Thymus (tissue), 11 donors: ENCODE results near the gene GALNT10. TPM values are rescaled to one million over a fixed set of nuclear protein-coding genes. Genes with fewer than 3 reads are reported as not detected.

ENCODE experiments used
- DNase-seq, 9 donors: peaks; one replicate each; pipeline ENCODE4 v3.0.0-alpha.2; 2013; ENCODE audit warnings: low spot score in 9 of 9, low read depth in 6 of 9, missing footprints in 1 of 9
- H3K27ac ChIP-seq, 2 donors: one replicate each; pipeline ENCODE4 v1.5.1; 2013; ENCODE audit warnings: control low read depth in 1 of 2, low read depth in 1 of 2, low read length in 1 of 2, mild to moderate bottlenecking in 1 of 2, moderate library complexity in 1 of 2
- H3K27me3 ChIP-seq, 2 donors: one replicate each; pipeline ENCODE4 v1.5.1; 2013; ENCODE audit warnings: low read length in 1 of 2; ENCODE audit not compliant: control insufficient read depth in 2 of 2, insufficient read depth in 1 of 2
- H3K36me3 ChIP-seq, 2 donors: one replicate each; pipeline ENCODE4 v1.5.1; 2013; ENCODE audit warnings: low read length in 1 of 2, mild to moderate bottlenecking in 1 of 2, moderate library complexity in 1 of 2; ENCODE audit not compliant: control insufficient read depth in 2 of 2, insufficient read depth in 2 of 2
- H3K4me1 ChIP-seq, 2 donors: one replicate each; pipeline ENCODE4 v1.5.1; 2013; ENCODE audit warnings: low read length in 2 of 2; ENCODE audit not compliant: control insufficient read depth in 2 of 2, insufficient read depth in 2 of 2
- H3K4me3 ChIP-seq, 2 donors: one replicate each; pipeline ENCODE4 v1.5.1; 2013; ENCODE audit warnings: low read length in 2 of 2, control low read depth in 1 of 2, mild to moderate bottlenecking in 1 of 2
- H3K9me3 ChIP-seq, 2 donors: one replicate each; pipeline ENCODE4 v1.5.1; 2013; ENCODE audit warnings: low read length in 1 of 2, mild to moderate bottlenecking in 1 of 2; ENCODE audit not compliant: control insufficient read depth in 2 of 2, insufficient read depth in 1 of 2
- WGBS: extraction: QIAGEN DNeasy Blood & Tissue Kit; methylation state at CpG from one replicate; pipeline ENCODE4 v1.1.7; 2013; 5-methylcytosine and 5-hydroxymethylcytosine counted together
- polyA plus RNA-seq: library from polyadenylated mRNA; stranded (reverse); fragments of 200-250 nt; gene quantifications from one replicate; pipeline ENCODE4 v1.2.3, GENCODE V29; 2013
- total RNA-seq: library from RNA; stranded (reverse); fragments of 120-200 nt; gene quantifications from one replicate; pipeline ENCODE4 v1.2.4, GENCODE V29; 2013
- donor health status: healthy.

Gene GALNT10
- total and polyA plus RNA-seq, 2 donors, result 8.7 to 9.7 TPM

GRCh38 chr5:154460172-154460571 is 269.6 kb downstream of the GALNT10 start:
- Histone ChIP-seq H3K4me3 (no peak overlapping the region), H3K27ac (no peak overlapping the region), H3K36me3 (peaks cover 40 to 41% of the 10 kb centered on the region in 2 donors), H3K4me1 (no peaks in the 10 kb centered on the region), H3K27me3 (no peaks in the 10 kb centered on the region), H3K9me3 (no peaks in the 10 kb centered on the region)
- DNase-seq, result no peak
- WGBS, result 98% methylated on average over 4 of the region's 4 CpGs

DNA sequence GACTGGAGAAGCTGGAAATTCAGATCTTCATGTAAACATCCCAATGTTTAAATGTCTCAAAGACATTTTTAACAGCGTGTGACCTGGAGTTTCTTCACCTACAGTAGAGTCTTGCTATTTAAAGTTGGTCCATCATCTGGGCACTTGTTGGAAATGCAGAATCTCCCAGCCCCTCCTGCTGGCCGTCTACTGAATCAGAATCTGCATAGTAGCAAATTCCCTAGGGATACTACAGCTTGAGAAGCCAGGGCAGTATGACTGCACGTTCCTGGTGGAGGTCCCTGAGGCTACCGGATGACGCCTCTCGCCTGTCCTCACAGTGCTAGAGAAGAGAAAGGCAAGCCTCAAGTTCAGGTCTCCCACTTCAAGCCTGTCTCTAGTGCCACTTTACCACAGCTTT is 271.0 kb downstream of the GALNT10 start:
- Histone ChIP-seq H3K27me3 (peaks cover 0 to 3% of the 10 kb centered on the region in 2 donors), H3K36me3 (peaks cover 29 to 31% of the 10 kb centered on the region in 2 donors), H3K4me3 (no peak overlapping the region), H3K27ac (no peak overlapping the region), H3K9me3 (no peaks in the 10 kb centered on the region), H3K4me1 (no peaks in the 10 kb centered on the region)
- WGBS, result 89% methylated on average over 6 of the region's 6 CpGs
- DNase-seq, result no peak

DNA sequence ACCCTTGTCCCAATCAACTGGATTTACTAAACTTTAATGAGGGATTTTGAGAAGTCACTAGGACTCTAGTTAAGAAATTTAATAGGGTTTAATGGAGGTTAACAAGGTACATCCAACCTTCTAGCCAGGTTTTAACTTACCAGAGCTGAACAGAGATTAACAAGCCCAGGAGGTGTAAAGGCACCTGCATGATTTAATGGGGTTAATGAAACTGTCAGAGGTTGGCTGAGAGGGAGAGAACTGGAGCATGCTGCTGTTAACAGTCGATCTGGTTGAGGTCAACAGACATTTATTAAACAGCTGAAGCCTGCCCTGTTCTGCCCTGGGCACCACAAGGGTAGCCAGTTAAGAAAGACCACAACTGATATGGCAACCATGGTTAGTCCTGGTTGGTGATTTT is 273.9 kb downstream of the GALNT10 start:
- Histone ChIP-seq H3K27ac (no peak overlapping the region), H3K4me1 (no peaks in the 10 kb centered on the region), H3K9me3 (no peaks in the 10 kb centered on the region), H3K36me3 (peaks cover 5 to 12% of the 10 kb centered on the region in 2 donors), H3K27me3 (peaks cover 0 to 21% of the 10 kb centered on the region in 2 donors), H3K4me3 (no peak overlapping the region)
- WGBS, result 81% methylated on average over 1 of the region's 1 CpG
- no peak for DNase-seq

GRCh38 chr5:154465169-154465568 is 274.6 kb downstream of the GALNT10 start:
- no peak for DNase-seq
- H3K27me3 ChIP-seq, result peaks cover 4 to 28% of the 10 kb centered on the region in 2 donors
- H3K4me3 ChIP-seq, result no peak overlapping the region
- WGBS, result 86% methylated on average over 6 of the region's 6 CpGs
- H3K4me1 ChIP-seq, result no peaks in the 10 kb centered on the region
- peaks cover 2 to 9% of the 10 kb centered on the region in 2 donors for H3K36me3 ChIP-seq
- no peaks in the 10 kb centered on the region for H3K9me3 ChIP-seq
- H3K27ac ChIP-seq, result no peak overlapping the region

- H3K36me3 ChIP-seq, result peaks cover 0 to 1% of the 10 kb centered on the region in 2 donors
- DNase-seq, result no peak
- no peaks in the 10 kb centered on the region for H3K4me1 ChIP-seq
- no peak overlapping the region for H3K4me3 ChIP-seq
- WGBS, result 94% methylated on average over 5 of the region's 5 CpGs
- H3K27me3 ChIP-seq, result peaks cover 9 to 38% of the 10 kb centered on the region in 2 donors
- H3K9me3 ChIP-seq, result no peaks in the 10 kb centered on the region
- H3K27ac ChIP-seq, result no peak overlapping the region
These were observed 275.6 kb downstream of the GALNT10 start for GRCh38 chr5:154466147-154466546.

GRCh38 chr5:154466671-154467070 is 276.1 kb downstream of the GALNT10 start:
- peaks cover 14 to 43% of the 10 kb centered on the region in 2 donors for H3K27me3 ChIP-seq
- H3K9me3 ChIP-seq, result no peaks in the 10 kb centered on the region
- no peak overlapping the region for H3K4me3 ChIP-seq
- H3K27ac ChIP-seq, result no peak overlapping the region
- 96% methylated on average over 5 of the region's 5 CpGs for WGBS
- no peaks in the 10 kb centered on the region for H3K36me3 ChIP-seq
- no peak for DNase-seq
- no peaks in the 10 kb centered on the region for H3K4me1 ChIP-seq

- H3K27me3 ChIP-seq, result peaks cover 17 to 55% of the 10 kb centered on the region in 2 donors
- H3K36me3 ChIP-seq, result no peaks in the 10 kb centered on the region
- H3K4me3 ChIP-seq, result no peak overlapping the region
- peaks cover 0 to 3% of the 10 kb centered on the region in 2 donors for H3K9me3 ChIP-seq
- 46% methylated on average over 18 of the region's 18 CpGs for WGBS
- no peak overlapping the region for H3K27ac ChIP-seq
- H3K4me1 ChIP-seq, result no peaks in the 10 kb centered on the region
- peak in 7 of 9 donors; percentile 32 to 74 (median 50) for DNase-seq
These were observed 277.3 kb downstream of the GALNT10 start for GRCh38 chr5:154467655-154468354.

DNA sequence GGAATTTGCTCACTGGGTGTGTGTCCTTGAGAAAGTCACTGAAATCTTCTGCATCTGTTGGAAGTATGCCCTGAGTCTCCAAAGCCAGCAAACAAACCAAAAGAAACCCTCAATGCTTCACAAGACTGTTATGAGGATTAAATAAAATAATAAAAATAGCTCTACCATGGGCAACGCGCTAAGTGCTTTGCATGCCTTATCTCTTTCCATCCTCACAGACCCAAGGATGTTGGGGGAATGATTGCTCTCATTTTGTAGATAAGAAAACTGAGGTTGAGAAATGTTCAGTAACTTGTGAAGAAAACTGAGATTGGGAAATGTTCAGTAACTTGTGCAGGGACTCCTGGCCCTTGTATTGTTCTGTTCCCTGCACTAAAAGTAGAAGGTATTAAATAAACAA is 279.6 kb downstream of the GALNT10 start:
- peaks cover 0 to 11% of the 10 kb centered on the region in 2 donors for H3K9me3 ChIP-seq
- WGBS, result 63% methylated on average over 2 of the region's 2 CpGs
- peaks cover 6 to 15% of the 10 kb centered on the region in 2 donors for H3K4me1 ChIP-seq
- no peak overlapping the region for H3K4me3 ChIP-seq
- DNase-seq, result no peak
- peaks cover 37 to 78% of the 10 kb centered on the region in 2 donors for H3K27me3 ChIP-seq
- no peaks in the 10 kb centered on the region for H3K36me3 ChIP-seq
- H3K27ac ChIP-seq, result no peak overlapping the region
